GM21786 (cell line): ENCODE data around the gene MEIS1.

ENCODE experiments used
- ATAC-seq: cut with Tn5 transposase; IDR thresholded peaks from one replicate; pipeline ENCODE4 v1.9.1; 2021; ENCODE audit not compliant: unreplicated experiment

The MEIS1 gene

DNA sequence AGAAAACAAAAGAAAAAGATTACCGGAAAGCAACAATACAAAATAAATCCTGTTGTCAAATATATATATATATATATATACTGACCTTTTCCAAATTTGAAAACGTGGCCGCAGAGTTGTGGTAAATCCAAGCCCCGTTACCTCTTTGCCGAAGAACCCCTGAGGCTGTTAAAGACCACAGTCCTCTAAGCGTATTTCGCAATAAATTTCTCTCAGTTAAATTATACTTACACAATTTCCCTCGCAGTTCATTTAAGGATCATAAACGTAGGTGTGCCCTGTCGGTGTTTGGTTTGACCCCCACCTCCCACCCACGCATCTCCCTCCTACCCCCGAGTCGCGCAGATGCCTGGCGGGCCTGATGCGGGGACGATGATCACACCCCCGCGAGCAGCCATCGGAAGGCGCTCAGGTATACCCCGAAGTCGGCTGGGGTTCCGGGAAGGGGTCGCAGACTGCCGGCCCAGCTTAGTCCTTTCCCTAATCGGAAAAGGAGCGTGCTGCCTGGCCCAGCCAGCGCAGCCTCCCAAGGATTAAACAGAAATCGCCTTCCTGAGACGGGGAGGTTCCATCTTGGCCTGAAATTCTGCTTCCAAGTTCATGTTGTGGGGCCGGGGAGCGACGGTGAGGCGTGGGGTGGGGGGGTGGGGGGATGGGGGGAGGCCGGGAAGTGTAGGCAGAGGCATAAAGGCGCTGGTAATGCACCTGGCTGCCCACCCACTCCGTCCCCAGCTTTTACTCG lies 2.9 kb upstream of the MEIS1 start:
- no peak for ATAC-seq

- ATAC-seq, result no peak
These were observed 1.9 kb upstream of the MEIS1 start for GRCh38 chr2:66432801-66433694.

- ATAC-seq, result no peak
These were observed 1.3 kb upstream of the MEIS1 start for GRCh38 chr2:66433695-66433944.

- ATAC-seq, result no peak
These were observed 813 bp upstream of the MEIS1 start for GRCh38 chr2:66433945-66434678.

GRCh38 chr2:66435549-66435875 lies 587 bp downstream of the MEIS1 start:
- ATAC-seq, result no peak

DNA sequence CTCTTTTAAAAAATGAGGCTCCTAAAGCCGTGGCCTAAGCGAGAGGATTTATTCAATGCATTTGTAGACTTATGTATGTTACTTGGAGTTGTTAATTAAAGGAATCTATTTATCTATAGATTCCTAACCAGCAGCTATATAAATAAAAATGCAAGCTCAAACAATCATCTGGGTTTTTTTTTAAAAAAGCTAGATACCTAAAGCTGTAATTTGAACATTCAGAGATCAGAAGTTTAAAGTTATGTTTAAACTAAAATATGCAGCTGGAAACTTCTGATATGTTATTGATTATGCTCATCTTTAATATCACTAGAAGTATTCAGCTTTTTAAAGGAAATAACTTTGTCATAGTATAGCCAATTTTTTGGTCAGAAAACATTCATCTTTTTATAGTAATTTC lies 1.0 kb downstream of the MEIS1 start:
- no peak for ATAC-seq

GRCh38 chr2:66436581-66437001 lies 1.7 kb downstream of the MEIS1 start:
- ATAC-seq, result no peak

- ATAC-seq, result no peak
These were observed 2.3 kb downstream of the MEIS1 start for GRCh38 chr2:66437109-66437690.

GRCh38 chr2:66437691-66438497 lies 3.0 kb downstream of the MEIS1 start:
- ATAC-seq, result no peak

DNA sequence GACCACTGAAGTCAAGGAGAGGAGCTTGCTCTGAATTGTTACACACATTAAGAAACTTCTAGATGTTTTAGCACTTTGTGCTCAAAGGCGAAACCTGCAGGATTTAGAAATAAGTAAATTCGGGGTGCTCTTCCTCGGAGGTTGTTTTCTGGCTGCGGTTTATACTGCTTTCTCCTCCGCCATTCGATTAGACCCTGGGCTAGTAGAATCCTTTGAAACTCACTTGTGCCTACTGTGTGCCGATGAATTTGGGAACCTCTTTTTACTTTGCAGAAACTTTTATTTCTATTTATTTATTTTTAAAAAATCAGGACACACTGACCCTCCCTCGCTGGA lies 3.5 kb downstream of the MEIS1 start:
- no peak for ATAC-seq

GRCh38 chr2:66438891-66439811 lies 4.2 kb downstream of the MEIS1 start:
- no peak for ATAC-seq

DNA sequence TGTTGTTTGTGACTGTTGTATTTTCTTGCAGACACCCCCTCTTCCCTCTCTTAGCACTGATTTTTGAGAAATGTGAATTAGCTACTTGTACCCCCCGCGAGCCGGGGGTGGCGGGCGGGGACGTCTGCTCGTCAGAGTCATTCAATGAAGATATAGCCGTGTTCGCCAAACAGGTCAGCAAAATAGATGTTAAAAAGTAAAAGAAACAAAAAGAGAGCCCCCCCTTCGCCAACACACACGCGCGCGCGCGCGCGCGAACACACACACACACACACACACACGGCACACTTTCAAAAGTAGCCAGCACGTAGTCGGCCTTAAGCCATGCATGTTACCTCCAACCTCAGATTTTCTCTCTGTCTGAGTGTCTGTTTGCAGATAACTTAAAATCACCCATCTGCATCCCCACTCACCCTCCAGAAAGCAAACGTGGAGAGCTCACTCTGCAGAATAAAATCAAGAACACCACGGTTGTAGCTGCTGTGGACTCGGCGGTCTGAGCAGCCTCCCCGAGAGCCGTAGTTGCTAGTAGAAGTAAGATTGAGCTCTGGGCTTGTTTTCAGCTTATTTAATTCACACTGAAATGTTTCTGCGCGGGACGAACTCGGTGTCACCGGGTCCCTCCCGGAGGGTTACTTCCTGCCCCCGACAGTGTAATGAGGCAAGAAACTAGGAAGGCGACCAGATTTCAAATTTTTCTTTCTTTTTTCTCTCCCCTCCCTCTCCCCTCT lies 5.1 kb downstream of the MEIS1 start:
- ATAC-seq, result no peak

GRCh38 chr2:66440708-66441497 lies 6.0 kb downstream of the MEIS1 start:
- ATAC-seq, result no peak

- ATAC-seq, result no peak
These were observed 6.8 kb downstream of the MEIS1 start for GRCh38 chr2:66441581-66442320.

DNA sequence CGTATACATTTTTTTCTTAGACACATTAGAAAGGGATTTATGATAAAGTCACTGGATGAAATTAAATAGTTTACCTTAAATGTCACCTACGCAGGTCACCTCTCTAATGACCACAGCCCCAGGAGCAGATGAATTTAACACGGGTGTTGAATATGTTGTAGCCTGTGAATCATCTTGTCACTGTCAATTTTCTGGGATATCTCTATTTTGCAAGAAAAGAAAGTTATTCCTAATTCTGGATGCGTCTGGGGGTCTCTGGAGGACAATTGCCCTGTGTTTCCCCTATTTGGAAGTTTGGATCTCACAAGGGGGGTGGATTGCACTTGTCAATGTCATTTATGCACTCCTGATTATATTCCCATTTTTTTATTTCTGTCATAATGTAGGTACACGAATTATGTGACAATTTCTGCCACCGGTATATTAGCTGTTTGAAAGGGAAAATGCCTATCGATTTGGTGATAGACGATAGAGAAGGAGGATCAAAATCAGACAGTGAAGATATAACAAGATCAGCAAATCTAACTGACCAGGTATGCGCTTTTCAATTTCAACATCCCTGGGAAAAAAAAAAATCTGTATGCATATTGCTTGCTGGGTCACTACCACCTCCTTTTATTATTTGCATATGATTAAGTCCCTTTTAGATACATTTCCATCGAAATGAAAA lies 7.7 kb downstream of the MEIS1 start:
- ATAC-seq, result no peak

DNA sequence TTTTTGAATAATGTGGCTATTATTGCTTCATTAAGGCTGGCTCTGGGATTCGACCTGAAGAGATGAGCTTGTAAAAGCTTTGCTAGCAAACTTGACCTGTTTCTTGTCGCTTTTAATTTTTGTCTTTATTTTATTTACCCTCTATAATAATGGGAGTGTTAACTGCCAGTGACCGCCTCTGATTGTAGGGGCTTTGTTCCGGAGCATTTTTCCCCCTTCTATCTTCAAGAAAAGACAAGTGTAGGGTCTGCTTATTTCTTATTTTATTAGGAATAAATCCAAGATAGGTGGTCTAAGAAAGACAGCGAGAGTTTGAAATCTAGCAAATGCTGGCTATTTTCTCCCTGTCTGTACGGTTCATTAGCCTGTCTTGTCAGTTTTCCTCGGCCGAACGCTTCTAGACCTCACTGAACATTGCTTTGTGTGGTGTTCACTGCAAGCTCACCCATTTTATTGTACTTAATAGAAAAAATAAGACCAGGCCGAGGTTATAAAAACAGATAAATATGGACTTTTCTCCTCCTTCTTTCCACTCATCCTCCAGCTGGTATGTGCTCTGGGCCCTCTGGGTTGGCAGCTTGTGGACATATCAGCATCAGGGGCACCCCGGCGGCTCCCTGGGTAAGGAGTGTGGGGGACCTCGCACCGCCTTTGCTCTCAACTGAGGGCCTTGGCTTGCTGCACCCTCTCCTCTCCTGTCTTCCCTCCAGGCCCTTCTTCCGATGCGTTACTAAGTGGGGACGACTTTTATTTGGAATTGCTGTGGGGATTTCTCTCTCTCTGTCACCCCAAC lies 8.5 kb downstream of the MEIS1 start:
- ATAC-seq, result no peak
